HG03442 (cell line): ENCODE results near the gene GSG1L.

Source experiments
- ATAC-seq: cut with Tn5 transposase; IDR thresholded peaks from one replicate; pipeline ENCODE4 v1.9.1; 2021; ENCODE audit warnings: mild to moderate bottlenecking, moderate library complexity; ENCODE audit not compliant: unreplicated experiment

The GSG1L gene

DNA sequence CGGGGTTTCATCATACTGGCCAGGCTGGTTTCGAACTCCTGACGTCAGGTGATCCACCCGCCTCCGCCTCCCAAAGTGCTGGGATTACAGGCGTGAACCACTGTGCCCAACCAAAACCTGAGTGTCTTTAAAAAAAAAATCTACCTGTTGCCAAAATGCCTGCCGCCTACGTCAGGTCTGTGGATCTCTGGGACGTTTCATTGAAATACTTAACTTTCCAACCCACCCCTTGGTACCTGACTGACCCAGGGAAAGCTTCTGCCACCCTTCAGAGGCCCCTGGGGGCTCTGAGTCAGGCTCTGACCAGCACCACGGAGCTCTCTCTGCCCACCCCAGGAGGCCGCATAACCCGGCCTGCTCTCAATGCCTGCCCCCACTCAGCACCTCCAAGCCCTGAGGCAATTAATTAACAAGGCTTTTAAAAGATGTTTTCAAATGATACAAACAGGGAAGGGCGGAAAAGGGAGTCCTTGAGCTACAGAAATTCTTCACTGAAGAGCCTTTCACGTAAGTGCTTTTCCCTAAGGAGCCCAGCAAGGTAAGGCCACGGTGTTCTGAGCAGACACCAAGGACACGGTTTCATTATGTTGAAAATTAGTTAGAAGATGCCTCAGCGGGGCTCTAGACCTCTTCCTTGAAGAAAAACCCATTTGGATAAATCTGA is 29.3 kb upstream of the GSG1L start:
- no peak for ATAC-seq

DNA sequence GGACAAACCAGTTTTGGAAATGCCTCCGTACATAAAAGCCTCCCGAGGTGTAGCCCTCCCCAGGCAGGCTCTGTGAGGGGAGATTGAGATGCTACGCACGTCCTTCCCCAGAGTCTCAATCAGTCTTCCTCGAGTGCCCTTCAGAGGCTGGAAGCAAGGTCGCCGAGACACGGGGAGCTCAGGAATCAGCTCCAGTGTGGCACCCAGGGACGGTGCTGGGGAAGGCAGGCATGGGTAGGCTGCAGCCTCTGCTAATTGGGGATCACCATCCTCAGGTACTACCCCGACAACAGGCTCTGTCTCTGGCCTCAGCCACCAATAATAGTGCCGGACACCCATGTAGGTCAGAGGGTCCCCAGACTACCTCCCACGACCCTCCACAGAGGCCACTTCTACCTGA is 28.1 kb upstream of the GSG1L start:
- ATAC-seq = no peak

DNA sequence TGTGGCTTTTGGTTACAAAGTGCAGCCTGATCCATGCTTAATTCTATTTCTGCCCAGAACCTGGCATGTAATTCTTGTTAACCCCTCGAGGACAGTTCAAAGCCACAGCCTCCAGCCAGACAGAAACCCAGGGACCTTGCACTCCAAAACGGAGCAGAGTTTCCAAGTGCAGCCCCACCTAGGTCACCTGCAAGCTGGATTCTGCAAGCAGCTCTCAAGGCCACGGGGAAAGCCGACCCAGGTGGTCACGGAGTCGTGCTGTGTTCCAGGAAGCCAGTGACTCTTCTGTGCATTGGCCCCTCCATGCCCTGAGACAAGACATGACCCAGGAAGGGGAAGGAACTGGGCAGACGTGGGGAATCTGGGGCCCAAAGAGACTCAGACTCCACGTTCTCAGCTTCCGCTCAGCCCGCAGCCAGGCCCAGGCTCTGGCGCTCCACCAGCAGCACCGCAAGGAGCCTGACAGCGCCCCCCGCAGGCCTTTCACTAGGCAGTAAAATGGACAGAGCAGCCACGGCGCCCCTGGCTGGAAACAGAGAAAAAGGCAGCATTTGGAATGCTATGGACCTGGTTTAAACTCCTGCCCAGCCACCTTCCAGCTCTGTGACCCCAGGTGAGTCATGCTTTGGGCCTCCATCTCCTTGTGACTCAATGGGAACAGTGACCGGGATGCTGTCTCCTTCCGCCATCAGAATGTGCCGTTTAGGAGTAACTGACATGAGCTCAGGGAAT is 27.3 kb upstream of the GSG1L start:
- no peak for ATAC-seq

DNA sequence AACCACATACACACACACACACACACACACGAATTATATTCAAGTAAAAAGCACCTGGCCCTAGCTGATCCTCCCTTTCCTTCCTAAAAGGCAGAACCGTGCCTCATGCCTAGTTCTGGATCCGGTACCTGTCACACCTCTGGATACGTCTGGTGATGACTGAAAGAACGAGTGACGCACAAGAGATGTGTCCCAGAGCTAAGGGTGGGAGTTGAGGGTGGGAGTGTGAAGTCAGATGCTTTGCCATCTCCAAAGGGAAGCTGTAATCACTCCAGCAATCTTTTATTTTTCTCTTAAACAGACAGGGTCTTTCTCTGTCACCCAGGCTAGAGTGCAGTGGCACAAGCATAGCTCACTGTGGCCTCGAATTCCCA is 26.5 kb upstream of the GSG1L start:
- no peak for ATAC-seq

DNA sequence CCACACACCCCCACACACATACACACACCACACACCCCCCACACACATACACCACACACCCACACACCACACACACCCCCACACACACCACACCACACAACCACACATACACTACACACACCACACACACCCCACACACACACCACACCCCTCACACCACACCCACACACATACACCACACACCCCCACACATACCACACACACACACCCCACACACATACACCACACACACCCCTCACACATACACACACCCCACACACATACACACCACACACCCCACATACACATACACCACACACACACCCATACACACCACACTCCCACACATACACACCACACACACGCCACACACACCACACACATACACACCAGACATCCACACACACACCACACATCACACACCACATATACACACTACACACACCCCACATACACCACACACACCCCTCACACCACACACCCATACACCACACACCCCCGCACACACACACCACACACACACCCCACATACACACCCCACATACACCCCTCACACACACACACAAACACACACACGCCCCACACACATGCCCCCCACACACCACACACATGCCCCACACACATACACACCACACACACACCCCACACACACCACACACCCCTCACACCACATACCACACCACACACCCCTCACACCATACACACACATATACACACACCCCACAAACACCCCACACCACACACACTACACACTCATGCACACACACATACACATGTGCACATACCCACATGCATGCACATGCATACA is 25.9 kb upstream of the GSG1L start:
- ATAC-seq = no peak

DNA sequence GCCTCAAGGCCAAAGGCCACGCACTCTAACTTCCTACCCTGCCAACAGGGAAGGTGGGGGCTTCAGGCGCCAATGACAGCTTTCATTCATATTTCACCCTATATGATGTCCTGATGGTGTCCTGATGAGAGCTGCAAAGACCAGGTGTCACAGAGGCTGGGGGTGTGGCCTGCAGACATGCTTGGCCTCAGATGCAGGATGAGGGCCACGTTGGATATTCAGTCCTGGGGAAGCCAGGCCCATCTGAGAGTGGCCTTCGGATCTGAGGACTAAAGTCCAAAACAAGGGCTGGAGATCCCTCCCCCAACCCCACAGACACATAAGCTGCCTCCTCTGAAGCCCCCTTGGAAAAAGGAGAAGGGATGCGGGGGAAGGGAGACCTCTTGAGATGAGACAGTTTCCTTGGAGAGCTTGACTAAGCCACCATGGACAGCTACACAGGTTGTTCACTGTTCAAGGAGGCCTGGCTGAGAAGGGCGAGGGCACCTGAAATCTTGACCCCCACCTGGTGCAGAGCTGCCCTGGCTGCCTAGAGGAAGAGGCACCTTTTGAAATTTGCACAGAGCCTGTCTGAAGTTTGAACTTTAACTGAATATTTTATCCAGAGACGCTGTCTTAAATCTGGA is 24.3 kb upstream of the GSG1L start:
- ATAC-seq = no peak

DNA sequence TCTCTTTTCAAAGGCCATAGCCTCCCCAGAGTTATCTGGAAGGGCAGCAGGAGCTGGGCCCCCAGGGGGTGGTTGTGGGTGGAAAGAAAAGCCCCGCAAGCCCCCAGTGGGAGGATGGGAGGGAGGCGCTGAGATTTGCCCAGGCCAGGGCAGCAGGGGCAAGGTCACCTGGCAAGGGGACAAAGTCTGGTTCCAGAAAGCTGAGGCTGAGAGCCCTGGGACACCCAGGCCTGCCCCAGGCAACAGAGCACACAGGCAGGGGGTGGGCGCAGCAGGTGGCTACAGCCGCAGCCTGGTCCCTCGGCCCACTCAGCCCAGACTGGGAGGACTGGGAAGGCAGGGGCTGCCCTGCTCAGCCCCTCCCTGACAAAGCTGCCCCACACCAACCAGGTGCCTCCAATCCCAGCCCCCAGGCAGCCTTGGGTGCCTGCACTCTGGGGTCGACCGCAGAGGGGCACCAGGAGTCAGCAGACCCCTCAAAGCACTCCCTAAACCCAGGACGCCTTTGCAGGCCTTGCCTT is 23.7 kb upstream of the GSG1L start:
- ATAC-seq = no peak

DNA sequence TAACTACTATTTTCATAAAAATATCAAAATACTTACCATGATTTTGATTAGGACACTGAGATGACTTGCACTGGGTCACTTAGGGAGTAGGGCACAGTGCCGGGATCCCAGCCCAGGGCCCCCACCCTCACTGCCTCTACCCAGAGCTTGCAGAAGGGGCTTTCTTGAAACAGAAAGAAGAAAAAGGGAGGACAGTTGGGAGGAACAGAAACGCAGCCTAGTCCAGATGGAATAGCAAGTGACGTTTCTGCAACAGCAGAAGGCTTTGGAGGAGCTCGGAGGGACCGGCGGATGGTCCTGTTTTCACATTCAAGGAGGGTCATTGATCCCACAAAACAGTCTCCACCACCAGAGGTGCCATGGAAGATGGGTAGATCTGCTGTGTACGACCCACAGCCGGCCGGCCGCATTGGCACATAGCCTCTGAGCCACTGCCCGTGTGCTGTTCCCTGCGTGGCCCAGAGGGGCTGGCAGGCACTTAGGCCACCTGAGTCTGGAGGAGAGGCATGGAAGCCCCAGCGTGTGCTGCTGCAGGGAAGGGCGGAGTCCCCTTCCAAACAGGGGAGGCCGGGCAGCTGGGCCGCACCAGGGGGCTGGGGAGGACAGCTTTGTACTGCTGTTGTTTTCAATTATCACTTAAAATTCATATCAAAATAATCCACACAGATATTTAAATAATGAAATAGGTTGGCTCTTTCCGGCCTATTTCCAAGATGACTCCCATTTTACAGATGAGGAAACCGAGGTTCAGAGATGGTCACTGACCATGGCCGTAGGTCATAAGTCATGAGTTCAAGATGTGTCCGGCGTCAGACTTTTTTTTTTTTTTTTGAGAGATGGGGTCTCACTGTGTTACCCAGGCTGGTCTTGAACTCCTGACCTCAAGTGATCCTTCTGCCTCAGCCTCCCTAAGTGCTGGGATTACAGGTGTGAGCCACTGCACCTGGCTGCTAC is 22.9 kb upstream of the GSG1L start:
- no peak for ATAC-seq

DNA sequence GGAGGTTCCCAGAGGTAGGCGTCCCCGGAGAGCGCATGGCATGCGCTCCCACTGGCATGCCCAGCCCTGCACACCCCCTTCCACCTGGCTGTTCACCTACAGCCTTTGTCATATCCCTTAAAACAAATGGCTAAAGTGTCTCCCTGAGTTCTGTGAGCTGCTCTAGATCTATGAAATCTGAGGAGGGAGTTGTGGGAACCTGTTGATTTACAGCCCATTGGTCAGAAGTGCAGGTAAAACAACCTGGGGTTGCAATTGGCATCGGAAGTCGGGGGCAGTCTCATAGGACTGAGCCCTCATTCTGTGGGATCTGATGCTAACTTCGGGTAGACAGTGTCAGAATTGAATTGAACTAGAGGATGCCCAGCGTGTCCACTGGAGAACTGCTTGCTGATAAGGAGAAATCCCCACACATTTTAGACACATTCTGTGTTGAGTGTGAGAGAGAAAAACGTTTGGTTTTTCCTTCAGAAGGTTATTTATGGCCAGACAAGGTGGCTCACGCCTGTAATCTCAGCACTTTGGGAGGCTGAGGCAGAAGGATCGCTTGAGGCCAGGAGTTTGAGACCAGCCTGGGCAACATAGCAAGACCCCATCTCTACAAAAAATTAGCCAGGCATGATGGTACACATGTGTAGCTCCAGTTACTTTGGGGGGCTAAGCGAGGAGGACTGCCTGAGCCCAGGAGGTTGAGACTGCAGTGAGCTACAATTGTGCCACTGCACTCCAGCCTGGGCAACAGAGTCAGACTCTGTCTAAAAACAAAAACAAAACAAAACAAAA is 22.1 kb upstream of the GSG1L start:
- no peak for ATAC-seq

DNA sequence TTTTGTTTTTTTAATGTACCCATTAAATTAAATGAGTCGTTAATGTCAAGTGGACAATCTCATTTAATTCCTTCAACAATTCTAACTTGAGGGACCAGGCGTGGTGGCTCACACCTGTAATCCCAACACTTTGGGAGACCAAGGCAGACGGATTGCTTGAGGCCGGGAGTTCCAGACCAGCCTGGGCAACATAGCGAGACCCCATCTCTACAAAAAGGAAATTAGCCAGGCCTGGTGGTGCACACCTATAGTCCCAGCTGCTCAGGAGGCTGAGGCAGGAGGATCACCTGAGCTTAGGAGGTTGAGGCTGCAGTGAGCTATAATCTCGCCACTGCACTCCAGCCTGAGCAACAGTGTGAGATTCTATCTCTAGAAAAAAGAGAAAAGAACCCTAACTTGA is 20.7 kb upstream of the GSG1L start:
- ATAC-seq = no peak

DNA sequence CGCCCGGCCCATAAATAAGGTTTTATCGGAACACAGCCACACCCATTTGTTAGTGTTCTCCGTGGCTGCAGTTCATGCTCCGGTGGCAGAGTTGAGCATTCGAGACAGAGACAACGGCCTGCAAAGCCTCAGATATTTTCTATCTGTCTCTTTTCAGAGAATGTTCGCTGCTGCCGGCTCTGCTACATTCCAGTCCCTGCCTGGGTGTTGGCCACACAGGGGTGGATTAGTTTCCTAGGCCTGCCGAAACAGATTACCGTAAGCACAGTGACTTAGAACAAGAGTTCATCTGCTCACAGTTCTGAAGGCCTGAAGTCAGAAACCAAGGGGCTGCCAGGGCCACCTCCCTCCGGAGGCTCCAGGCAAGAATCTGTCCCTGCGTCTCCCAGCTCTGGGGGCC is 19.1 kb upstream of the GSG1L start:
- no peak for ATAC-seq

DNA sequence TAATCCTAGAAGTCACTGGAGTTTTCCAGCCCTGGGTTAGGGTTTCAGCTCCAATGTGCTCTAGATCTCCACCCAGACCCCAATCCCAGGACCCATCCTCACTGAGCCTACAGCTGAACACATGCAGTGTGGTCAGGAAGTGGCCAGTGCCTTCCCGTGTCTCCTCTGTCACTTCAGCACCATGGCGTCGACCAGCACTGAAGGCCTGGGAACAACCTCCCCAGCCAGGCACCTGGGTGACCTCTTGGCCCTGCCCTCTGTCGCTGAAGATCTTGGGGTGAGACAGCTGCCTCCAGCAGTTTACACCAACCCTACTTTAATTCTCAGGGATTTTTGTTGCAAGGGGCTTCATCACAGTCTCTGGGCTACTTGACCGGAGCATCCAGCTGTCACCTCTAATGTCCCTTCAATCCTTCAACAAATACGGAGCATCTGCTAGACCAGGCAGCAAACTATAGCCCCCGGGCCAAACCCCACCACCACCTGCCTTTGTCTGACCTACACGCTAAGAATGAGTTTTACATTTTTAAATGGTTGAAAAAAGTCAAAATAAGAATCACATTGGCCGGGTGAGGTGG is 18.0 kb upstream of the GSG1L start:
- ATAC-seq = no peak

DNA sequence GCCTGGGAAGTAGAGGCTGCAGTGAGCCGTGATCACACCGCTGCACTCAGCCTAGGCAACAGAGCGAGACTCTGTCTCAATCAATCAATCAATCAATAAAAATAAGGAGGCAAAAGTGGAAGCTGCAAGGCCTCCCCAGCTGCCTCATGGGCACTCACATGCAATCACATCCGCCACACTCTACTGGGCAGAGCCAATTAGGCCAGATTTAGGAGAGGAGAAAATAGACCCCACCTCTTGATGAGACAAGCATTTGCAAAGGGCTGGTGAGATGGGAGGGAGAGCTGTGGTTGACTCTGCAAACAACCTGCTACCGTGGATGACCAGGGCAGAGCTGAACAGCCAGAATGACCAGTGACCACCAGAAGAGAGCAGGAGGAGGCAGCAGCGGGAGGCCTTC is 14.7 kb upstream of the GSG1L start:
- no peak for ATAC-seq

DNA sequence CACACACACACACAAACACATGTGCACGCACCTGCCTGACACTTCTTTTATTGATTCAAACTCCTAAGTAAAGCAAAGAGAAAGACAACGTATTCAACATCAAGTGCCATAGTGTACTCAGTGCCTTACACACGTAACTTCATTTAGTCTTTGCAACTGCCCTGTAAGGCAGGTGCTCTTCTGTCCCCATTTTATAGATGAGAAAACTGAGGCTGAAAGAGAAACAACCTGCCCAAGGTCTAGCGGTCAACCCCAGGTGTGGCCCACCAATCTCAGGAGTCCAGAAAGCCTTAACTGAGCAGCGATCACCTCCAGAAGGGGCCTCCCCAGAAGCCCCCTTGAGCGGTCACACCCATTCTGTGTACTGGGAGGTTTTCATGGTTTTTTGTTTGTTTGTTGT is 10.3 kb upstream of the GSG1L start:
- no peak for ATAC-seq

DNA sequence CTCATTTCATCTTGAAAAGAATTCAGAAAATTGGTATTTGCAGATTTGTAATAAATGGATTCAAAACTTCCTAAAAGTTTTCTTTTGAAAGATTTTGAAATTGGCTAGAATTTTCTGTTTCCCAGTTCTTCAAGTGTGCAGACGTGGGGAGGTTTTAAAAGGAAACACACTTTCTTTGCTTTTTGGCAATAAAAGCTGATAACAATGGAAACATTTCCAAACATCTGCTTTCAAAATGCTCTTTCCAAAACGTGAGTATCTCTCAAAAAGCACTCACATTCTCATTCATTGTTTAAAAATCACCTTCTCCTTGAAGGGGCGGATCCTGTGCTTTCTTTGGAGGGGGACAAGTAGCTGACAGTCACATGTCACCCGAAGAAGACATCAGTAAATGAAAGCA is 8.6 kb upstream of the GSG1L start:
- ATAC-seq = no peak

DNA sequence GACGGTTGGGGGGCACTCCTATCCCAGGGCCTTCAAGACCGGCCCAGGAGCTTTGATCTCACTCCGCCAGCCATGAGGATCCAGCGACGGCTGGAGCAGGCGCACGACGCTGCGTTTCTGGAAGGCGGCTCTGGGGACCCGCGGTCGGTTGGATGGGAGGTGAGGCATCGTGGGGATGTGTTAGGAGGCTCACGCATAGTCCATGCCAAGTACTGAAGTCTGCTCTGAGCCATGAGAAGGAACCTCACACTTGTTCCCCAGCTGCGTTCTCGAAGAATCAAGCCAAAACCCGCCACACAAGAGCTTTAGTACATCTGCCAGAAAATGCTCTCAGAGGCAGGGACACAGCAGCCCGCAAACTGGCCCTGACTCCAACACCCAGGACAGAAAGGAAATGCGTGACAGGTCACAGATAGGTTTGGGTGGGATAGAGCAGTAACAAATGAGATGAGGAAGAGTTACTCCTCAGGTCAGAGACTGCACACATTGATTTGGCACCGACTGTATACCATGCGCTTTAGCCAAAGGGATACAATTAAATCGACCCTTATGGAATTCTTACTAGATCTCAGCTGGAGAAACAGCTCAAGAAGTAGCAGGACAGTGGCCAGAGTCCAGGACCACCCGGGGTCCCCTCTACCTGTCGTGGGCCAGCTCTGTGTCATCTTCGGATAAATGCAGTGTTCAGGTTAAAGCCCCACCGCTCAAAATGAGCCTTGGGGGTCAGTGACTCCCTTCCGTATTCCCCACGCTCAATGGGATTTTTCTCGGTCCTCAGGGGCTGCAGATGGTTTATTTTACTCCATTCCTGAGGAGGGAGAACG is 6.7 kb upstream of the GSG1L start:
- ATAC-seq = no peak

DNA sequence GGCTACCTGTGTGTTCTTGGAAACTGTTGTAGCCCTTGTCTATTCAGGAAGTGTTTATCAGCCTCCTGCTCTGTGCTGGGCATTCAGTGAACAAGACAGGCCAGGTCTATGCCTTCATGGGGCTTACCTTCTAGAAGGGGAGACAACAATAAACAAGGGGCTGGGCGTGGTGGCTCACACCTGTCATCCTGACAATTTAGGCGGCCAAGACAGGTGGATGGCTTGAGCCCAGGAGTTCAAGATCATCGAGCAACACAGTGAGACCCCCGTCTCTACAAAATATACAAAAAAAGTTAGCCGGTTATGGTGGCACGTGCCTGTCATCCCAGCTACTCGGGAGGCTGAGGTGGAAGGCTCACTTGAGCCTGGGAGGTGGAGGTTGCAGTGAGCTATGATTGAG is 5.5 kb upstream of the GSG1L start:
- ATAC-seq = no peak

DNA sequence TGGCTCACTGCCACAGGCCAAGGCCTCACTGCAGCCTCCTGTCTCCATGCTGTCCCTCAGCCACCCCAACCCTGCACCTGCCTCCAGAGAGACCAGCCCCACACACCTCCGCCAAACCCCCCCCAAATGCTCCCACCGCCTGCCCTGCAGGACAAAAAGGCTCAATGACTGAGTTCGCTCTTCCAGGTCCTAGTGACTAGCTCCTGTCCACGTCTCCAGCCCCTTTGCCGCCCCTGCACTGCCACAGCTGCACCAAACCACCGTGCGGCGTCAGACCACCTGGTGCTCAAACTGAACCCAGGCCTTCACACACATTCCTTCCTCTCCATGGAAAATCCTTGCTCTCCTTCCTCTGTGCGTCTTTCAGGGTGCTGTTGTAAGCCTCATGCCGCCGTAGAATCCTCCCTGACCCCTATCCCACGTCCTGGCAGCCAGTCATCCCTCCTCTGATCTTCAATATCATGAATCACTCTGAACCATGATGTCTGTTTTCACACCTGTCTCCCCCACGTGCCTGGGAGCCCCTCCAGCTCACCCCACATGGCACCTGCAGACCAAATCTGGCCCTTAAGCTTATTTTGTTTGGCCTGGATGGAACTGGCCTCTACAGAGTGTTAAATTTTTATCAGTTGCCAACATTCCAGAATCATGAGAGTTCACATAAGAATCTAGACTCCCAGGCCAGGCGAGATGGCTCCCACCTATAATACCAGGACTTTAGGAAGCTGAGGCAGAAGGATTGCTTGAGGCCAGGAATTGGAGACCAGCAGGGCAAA is 4.3 kb upstream of the GSG1L start:
- no peak for ATAC-seq
